Right forelimb (tissue), 1 donor: ENCODE data around the gene CLCN1.

Source experiments
- DNase-seq: peaks from one replicate; pipeline ENCODE4 v3.0.0-alpha.2; 2018

CLCN1 gene

DNA sequence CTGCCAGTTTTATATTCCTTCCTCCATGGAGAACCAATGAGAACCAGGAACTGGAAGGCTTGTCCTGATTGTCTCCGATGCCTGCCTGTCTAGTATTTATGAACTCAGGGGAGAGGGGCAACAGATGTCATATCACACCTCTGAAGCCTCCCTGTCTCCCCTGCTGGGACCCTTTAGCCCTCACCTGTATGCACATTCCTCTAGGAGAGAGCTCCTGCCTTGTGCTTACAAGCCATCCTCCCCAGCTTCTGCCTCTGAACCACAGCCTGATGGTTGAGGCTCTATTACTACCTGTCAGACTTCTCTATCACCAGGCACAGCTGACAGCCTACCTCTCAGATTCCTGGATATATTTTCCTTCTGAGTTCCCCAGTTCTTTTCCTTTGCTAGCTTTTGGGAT is 52.5 kb downstream of the CLCN1 start:
- DNase-seq: no peak

DNA sequence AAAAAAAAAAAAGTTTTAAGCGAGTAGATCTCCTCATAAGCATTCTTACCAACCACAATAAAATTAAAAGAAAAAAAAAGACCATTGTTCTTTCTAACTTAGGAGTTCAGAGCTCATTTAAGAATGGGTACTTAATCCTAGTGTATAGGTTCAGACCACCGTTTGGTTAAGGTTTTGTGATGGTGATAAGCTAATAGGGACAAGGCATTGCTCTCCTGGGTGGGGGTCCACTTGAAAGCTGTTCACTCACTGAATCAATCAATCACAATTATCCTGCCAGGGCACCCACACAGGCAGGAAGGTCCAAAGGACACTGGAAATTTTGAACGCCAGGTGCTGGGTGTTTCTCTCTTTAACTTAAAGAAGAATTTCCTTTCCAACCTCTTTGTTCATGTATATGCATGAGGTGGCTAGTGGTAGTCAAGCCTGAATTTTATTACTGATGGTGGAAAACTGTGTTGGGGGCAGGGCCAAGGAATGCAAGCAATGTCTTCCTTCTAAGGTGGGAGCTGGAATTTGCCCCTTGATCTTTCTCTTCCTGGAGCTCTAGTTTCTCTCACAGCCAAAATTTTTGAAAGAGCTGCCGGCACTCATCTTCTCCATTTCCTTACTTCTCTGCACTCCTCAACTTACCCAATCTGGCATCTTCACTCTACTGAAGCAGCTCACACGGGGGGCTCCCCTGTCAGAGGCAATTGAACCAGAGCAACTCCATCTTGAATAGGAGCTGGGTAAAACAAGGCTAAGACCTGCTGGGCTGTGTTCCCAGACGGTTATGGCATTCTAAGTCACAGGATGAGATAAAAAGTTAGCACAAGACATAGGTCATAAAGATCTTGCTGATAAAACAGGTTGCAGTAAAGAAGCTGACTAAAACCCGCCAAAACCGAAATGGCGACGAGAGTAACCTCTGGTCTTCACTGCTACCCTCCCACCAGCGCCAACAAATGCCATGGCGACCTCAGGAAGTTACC is 54.1 kb downstream of the CLCN1 start:
- DNase-seq: no peak

DNA sequence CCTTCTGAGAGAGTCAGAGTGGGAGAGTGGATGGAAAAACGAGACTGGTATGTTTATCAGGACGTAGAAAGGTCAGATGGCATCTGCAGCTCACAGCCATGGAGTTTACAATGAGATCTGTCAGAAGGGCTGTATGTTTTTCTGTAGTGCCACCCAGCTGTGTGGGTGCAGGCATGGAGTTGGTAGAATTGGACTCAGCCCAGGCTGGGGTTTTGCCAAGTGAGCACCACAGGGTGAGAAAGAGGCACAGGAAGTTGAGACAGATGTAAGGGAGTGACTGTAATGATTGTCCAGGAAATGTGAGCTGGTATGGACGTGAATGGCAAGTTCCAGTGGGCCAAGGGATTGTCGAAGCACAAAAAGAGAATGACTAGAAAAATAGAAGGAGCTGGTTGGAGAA is 56.2 kb downstream of the CLCN1 start:
- DNase-seq: no peak

- DNase-seq: no peak
Observed at GRCh38 chr7:143373255-143373794, 57.4 kb downstream of the CLCN1 start.

GRCh38 chr7:143374561-143374960 is 58.6 kb downstream of the CLCN1 start:
- no peak for DNase-seq

- DNase-seq: no peak
Observed at GRCh38 chr7:143375298-143376034, 59.6 kb downstream of the CLCN1 start.

- DNase-seq: no peak
Observed at GRCh38 chr7:143376396-143376795, 60.5 kb downstream of the CLCN1 start.

GRCh38 chr7:143379611-143380259 is 63.8 kb downstream of the CLCN1 start:
- DNase-seq: no peak

- peak; percentile 94 for DNase-seq
Observed at GRCh38 chr7:143380260-143380645, 64.3 kb downstream of the CLCN1 start.

DNA sequence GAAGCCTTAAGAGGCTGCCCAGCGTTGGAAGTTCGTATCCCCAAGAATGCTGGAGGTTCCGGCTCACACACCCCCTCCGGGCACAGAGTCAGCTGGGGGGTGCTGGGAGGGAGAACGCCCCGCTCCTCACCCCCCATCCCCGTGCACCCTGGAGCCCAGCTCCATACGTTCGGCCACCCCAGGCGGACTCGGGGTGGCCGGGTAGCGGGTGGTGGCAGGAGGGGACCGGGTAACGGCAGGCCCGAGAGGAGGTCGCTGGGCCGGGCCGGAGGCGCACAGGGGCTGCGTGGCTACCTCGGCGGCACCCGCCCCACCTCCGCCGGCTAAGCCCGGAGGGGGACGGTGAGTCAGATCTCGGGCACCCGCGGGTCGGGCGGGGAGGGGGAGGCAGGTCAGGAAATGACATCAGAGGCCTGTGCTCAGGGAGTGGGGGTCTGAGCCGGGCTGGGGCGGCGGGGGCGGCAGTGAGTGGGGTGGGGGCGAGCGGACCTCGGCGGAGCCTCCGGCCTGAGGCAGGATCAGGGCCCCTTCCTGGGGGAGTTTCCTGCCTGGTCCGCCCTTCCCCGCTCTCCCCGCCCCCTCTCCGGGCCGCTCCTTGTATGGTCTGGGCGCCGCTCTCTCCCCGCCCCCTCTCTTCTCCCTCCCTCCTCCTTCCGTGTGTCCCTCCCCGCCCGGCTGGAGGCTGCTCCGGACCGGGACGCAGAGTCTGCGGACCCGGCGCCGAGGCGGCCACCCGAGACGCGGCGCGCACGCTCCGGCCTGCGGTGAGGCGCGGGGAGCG is 64.9 kb downstream of the CLCN1 start, which contains the start of gene ZYX:
Gene ZYX (plus strand): TSS at position 700 of the 781 bp plus-strand sequence. CDS start 227 bp downstream, outside the sequence.
- DNase-seq: peak; percentile 97

- peak; percentile 92 for DNase-seq
Observed at GRCh38 chr7:143381427-143382125, 65.7 kb downstream of the CLCN1 start.

GRCh38 chr7:143382126-143382790 is 66.3 kb downstream of the CLCN1 start:
- no peak for DNase-seq

GRCh38 chr7:143382791-143383641 is 67.1 kb downstream of the CLCN1 start:
- DNase-seq: no peak

DNA sequence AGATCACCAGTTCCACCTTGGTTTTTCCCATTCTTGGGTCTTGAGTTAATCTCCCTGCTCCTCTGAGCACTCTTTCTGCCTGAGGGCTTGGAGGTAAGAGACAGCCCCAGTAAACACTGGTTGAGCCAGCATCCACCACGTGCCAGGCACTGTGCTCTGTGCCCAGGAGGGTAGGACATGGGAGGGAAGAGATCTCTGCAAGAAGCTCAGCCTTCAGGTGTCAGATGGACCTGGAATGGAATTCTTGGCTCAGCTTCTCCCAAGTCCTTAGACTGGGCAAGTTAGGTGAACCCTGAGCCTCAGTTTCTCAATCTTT is 67.7 kb downstream of the CLCN1 start:
- DNase-seq: no peak

DNA sequence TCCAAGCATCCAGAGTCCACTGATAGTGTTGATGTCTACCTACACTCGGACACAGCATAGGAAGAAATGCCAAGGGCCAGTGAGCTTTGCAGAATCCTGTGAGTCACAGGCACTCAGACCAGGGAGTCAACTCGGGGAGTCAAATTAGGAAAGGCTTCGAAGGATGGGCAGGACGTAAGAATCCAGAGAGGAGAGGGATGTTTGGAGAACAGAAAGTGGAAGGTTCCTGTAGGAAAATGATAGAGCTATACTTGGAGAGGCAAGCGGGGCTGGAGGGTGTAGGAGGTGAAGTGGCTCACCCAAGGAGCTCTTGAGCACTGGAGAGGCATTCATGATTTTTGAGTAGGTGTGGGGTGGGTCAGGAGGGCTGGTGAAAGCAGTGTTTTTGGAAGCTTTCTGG is 68.2 kb downstream of the CLCN1 start:
- no peak for DNase-seq

DNA sequence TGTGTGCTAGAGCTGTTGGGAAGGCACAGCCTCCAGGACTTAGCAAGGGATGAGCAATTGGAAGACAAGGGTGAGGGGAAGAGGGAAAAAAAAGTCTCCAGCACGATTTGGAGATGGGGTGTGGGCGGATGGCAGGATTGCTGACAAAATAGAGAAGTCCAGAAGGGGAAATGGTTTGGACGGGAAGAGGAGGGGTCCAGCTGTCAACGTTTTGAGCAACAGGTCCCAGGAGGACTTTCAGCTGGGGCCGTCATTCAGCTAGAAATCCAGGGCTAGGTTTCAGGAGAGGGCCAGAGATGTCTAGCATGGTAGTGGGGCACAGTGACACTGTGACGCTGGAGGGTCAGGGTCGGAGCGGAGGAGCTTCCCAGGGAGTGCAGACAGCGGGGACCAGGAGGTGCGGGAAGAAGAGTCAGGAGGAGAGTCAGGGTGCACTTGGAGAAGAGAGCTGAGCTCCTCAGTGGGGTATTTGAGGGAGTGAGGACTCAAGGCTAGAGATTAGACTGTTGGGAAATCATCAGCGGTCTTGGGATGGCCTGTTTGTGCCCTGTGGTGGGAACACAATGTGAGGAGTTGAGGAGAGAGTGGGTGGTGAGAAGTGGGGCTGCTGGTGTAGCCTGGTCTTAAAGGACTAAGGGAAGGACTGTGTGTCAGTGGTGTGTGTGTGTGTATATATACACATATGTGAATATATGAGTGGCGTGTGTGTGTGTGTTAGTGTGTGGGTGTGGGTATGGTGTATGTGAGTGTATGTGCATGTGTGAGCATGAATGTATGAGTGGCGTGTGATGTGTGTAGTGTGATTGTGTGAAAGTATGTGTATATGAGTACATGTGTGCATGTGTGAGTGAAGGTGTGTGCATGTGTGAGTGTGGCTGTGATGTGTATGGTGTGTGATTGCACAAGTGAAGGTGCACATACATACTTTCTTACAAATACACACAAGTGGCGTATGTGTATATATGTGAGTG is 69.0 kb downstream of the CLCN1 start:
- no peak for DNase-seq

DNA sequence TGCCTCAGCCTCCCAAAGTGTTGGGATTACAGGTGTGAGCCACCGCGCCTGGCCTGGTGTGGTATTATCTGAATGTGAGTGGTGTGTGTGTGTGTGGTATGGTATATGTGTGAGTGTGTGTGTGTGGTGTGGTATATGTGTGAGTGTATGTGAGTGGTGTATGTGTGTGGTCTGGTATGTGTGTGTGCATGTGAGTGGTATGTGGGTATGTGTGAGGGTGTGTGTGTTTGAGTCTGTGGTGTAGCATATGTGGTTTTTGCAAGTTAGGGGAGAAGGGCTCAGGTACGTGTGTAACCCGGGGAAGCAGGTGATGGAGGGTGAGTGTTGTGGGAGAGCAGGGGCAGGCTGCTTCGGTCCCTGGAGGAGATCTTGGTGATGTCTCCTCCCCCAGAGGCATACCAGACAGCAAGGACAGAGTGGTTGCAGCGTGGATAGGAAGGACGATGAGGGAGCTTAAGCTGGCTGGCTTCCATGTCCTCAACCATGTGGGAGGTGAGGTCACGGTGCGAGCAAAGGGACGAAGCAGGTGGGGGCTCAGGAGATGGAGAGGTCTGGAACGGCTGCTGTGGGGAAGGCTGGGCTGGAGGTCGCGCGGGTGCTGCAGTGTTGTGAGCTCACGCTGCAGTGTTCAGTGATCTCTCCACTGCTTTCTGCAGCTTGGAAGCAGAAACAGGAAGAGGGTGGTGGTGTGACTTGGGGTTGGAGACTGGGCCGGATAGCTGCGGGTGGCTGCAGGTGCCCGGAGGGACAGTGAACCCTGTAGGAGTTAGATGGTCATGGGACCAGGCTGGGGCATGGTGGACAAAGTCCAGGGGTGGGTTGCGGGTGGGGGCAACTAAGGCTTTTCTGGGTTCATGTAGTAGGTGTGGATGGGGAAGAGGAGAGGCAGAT is 70.2 kb downstream of the CLCN1 start:
- DNase-seq: no peak
